GM19035 (cell line): ENCODE results near the gene SCUBE1.

Experiments
- ATAC-seq: cut with Tn5 transposase; IDR thresholded peaks from one replicate; pipeline ENCODE4 v1.9.1; 2021; ENCODE audit not compliant: unreplicated experiment

Gene SCUBE1

GRCh38 chr22:43162412-43163150 is 180.6 kb downstream of the SCUBE1 start:
- ATAC-seq: no peak

GRCh38 chr22:43160497-43161126 is 182.6 kb downstream of the SCUBE1 start:
- ATAC-seq: no peak

- ATAC-seq: no peak
Measured at GRCh38 chr22:43159484-43160178, 183.5 kb downstream of the SCUBE1 start.

GRCh38 chr22:43158778-43159483 is 184.2 kb downstream of the SCUBE1 start:
- no peak for ATAC-seq

GRCh38 chr22:43157874-43158546 is 185.2 kb downstream of the SCUBE1 start:
- ATAC-seq: no peak

GRCh38 chr22:43156413-43156812 is 186.8 kb downstream of the SCUBE1 start:
- ATAC-seq: no peak

GRCh38 chr22:43155789-43156188 is 187.4 kb downstream of the SCUBE1 start:
- no peak for ATAC-seq

- ATAC-seq: no peak
Measured at GRCh38 chr22:43154887-43155536, 188.2 kb downstream of the SCUBE1 start.

GRCh38 chr22:43153899-43154298 is 189.3 kb downstream of the SCUBE1 start:
- ATAC-seq: no peak

GRCh38 chr22:43152357-43153071 is 190.7 kb downstream of the SCUBE1 start:
- ATAC-seq: no peak

GRCh38 chr22:43152003-43152356 is 191.2 kb downstream of the SCUBE1 start:
- ATAC-seq: no peak

GRCh38 chr22:43151251-43152002 is 191.7 kb downstream of the SCUBE1 start, which contains the start of gene TSPO:
TSPO (plus strand) TSS chr22:43151559; CDS start chr22:43159239, 7,680 bp downstream.
- no peak for ATAC-seq

- no peak for ATAC-seq
Measured at GRCh38 chr22:43150731-43151206, 192.4 kb downstream of the SCUBE1 start.

GRCh38 chr22:43148581-43148980 is 194.6 kb downstream of the SCUBE1 start:
- no peak for ATAC-seq

- ATAC-seq: no peak
Measured at GRCh38 chr22:43147821-43148220, 195.4 kb downstream of the SCUBE1 start.
